Gastrocnemius medialis (tissue), 4 donors: ENCODE results near the gene NMRK1. TPM values are rescaled to one million over a fixed set of nuclear protein-coding genes. Genes with fewer than 3 reads are reported as not detected.
A peak's percentile ranks its signal among the peaks of the same experiment; 100 is the strongest.

Experiments
- ATAC-seq, 2 donors: fragments of 150-250 bp; one replicate each; pipeline ENCODE4 v1.9.1; 2016
- DNase-seq, 2 donors: peaks; one replicate each; pipeline ENCODE4 v3.0.0-alpha.2; 2019
- H3K27ac ChIP-seq, 4 donors: fragments of 200-600 bp; sonication (generic); 1 replicate in 1 of 4; 2 replicates in 3 of 4; pipeline ENCODE4 v1.5.1; 2016 to 2018; ENCODE audit warnings: mild to moderate bottlenecking in 2 of 4, moderate library complexity in 1 of 4
- H3K27me3 ChIP-seq, 3 donors: fragments of 200-600 bp; sonication (generic) in 2 of 3; 1 replicate in 1 of 3; 2 replicates in 2 of 3; pipeline versions ENCODE4 v1.5.1 to v1.6.0; 2016 to 2019; ENCODE audit warnings: mild to moderate bottlenecking in 1 of 3, moderate library complexity in 1 of 3
- H3K36me3 ChIP-seq, 2 donors: fragments of 200-600 bp; sonication (generic) in 1 of 2; one replicate each; pipeline ENCODE4 v1.5.1; 2017 to 2018
- H3K4me1 ChIP-seq, 2 donors: fragments of 200-600 bp; sonication (generic) in 1 of 2; one replicate each; pipeline ENCODE4 v1.5.1; 2016 to 2017; ENCODE audit warnings: mild to moderate bottlenecking in 2 of 2
- H3K4me3 ChIP-seq, 4 donors: fragments of 200-600 bp; sonication (generic) in 3 of 4; 1 replicate in 1 of 4; 2 replicates in 3 of 4; pipeline ENCODE4 v1.5.1; 2016 to 2019; ENCODE audit warnings: mild to moderate bottlenecking in 2 of 4
- H3K9me3 ChIP-seq, 3 donors: fragments of 200-600 bp; sonication (generic) in 2 of 3; 1 replicate in 1 of 3; 2 replicates in 2 of 3; pipeline ENCODE4 v1.5.1; 2016 to 2019
- CTCF ChIP-seq, 5 experiments: fragments of 450-650 bp in 3 of 5; fragments of 200-600 bp in 2 of 5; sonication (generic) in 2 of 5; IDR thresholded peaks in 4 of 5; conservative IDR thresholded peaks in 1 of 5; 1 replicate in 4 of 5; 2 replicates in 1 of 5; pipeline ENCODE4 v1.5.1; 2016 to 2019; ENCODE audit warnings: antibody characterized with exemption in 5 of 5, mild to moderate bottlenecking in 3 of 5, moderate library complexity in 3 of 5
- POLR2A ChIP-seq, 2 donors: fragments of 450-650 bp; IDR thresholded peaks; one replicate each; pipeline ENCODE4 v1.6.1; 2017; ENCODE audit warnings: antibody characterized with exemption in 2 of 2, mild to moderate bottlenecking in 2 of 2, moderate library complexity in 2 of 2
- in situ Hi-C, 4 donors: fragments of 200-750 bp; cut with MboI; loops; one replicate each; pipeline versions ENCODE4 v1.15.0 to v1.8.0; 2017; ENCODE audit warnings: low sequenced_read_pairs in 4 of 4
- intact Hi-C: fragments of 100-400 bp; cut with DNase I; formaldehyde crosslinking; loops from one replicate; pipeline ENCODE4 v1.15.1; 2023; ENCODE audit warnings: low total_unique reads
- total RNA-seq, 4 donors: library from RNA; depleted of rRNA; stranded (reverse); fragments of >200 nt; gene quantifications; one replicate each; pipeline versions ENCODE4 v1.1.0 to v1.2.3, GENCODE V29; 2016

Gene NMRK1
- total RNA-seq, 4 donors from 2014 or later, result 10.5 to 20.6 (median 18.6) TPM

DNA sequence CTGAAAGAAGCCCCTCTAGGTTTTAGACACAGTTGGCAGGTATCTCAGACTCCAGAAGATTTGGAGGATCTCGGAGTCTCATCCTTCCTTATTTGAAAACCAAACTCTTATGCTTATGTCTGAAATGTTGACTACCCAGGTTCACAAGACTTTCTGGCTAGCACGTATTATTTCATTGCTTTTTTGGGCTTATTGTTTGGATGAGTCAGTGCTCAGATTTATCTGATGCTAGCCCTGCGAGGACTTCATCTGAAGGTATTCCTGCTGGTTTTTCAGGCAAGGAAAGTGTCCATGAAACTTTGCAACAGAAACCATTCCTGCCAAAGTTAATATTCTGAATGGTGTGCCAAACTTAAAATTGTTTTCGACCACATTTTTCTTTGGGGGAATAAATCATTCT is 8.8 kb upstream of the NMRK1 start:
- no peak for TF ChIP-seq POLR2A (IDR thresholded peaks at IDR 0.05)
- TF ChIP-seq CTCF (IDR thresholded peaks at IDR 0.05 in 4 of 5, conservative IDR thresholded peaks at IDR 0.05 in 1 of 5), result no peak
- no peaks in the 10 kb centered on the region for H3K9me3 ChIP-seq
- ATAC-seq, result no peak
- no peak overlapping the region for H3K27ac ChIP-seq
- peaks cover 0 to 14% of the 10 kb centered on the region in 2 donors for H3K4me1 ChIP-seq
- intact Hi-C loops, result no loop called here
- no peaks in the 10 kb centered on the region for H3K36me3 ChIP-seq
- no peak for DNase-seq
- in situ Hi-C loops, result no loop called here
- H3K4me3 ChIP-seq, result no peak overlapping the region
- no peaks in the 10 kb centered on the region for H3K27me3 ChIP-seq

- ATAC-seq, result no peak
These were observed 4.8 kb upstream of the NMRK1 start for GRCh38 chr9:75092766-75093165.

GRCh38 chr9:75090579-75090978 is 2.6 kb upstream of the NMRK1 start:
- H3K4me1 ChIP-seq, result peaks cover 0 to 17% of the 10 kb centered on the region in 2 donors
- DNase-seq, result no peak
- in situ Hi-C loops (no loop called here), intact Hi-C loops (no loop called here)
- H3K27ac ChIP-seq, result no peak overlapping the region
- ATAC-seq, result no peak
- no peak for TF ChIP-seq CTCF (IDR thresholded peaks at IDR 0.05 in 4 of 5, conservative IDR thresholded peaks at IDR 0.05 in 1 of 5)
- TF ChIP-seq POLR2A (IDR thresholded peaks at IDR 0.05), result no peak
- no peaks in the 10 kb centered on the region for H3K36me3 ChIP-seq
- H3K27me3 ChIP-seq, result no peaks in the 10 kb centered on the region
- H3K9me3 ChIP-seq, result no peaks in the 10 kb centered on the region
- H3K4me3 ChIP-seq, result no peak overlapping the region

More at GRCh38 chr9:75092766-75093165, 4.8 kb upstream of the NMRK1 start:
- Histone ChIP-seq H3K4me3 (no peak overlapping the region), H3K36me3 (no peaks in the 10 kb centered on the region), H3K9me3 (no peaks in the 10 kb centered on the region), H3K27me3 (no peaks in the 10 kb centered on the region), H3K27ac (no peak overlapping the region), H3K4me1 (peaks cover 0 to 12% of the 10 kb centered on the region in 2 donors)
- in situ Hi-C loops (no loop called here), intact Hi-C loops (no loop called here)
- DNase-seq, result no peak
- TF ChIP-seq POLR2A (IDR thresholded peaks at IDR 0.05) (no peak), CTCF (IDR thresholded peaks at IDR 0.05 in 4 of 5, conservative IDR thresholded peaks at IDR 0.05 in 1 of 5) (no peak)

DNA sequence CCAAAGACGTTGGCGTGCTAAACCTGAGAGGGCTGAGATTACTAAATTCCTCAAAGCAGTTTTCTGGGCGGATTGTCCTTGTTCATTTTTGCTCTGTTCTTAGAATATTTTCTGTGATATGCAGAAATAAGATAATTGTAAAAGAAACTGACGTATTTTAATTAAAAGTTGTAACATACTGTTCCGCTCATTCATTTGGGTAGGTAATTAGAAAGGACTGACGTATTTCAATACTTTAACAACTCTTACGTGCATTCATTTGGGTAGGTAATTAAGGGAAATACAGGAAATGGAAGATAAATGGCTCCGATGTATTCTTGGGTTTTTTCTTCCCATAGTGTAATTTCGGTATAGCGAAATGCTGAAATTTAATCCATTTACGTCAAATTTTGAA is 1.4 kb upstream of the NMRK1 start:
- peaks cover 0 to 18% of the 10 kb centered on the region in 2 donors for H3K4me1 ChIP-seq
- no peaks in the 10 kb centered on the region for H3K27me3 ChIP-seq
- peak overlapping the region; percentile 89 to 99 (median 94) for H3K27ac ChIP-seq
- intact Hi-C loops (loop anchor here (10.0 kb wide), 1 partner anchor 1305 kb away; the partner anchor contains the start of gene RFK), in situ Hi-C loops (loop anchor here in 1 of 4 donors (10.0 kb wide), 1 partner anchor 65 kb away; the partner anchor contains the start of gene CARNMT1)
- DNase-seq (no peak), ATAC-seq (no peak)
- H3K36me3 ChIP-seq, result no peaks in the 10 kb centered on the region
- H3K9me3 ChIP-seq, result no peaks in the 10 kb centered on the region
- no peak for TF ChIP-seq POLR2A (IDR thresholded peaks at IDR 0.05)
- no peak for TF ChIP-seq CTCF (IDR thresholded peaks at IDR 0.05 in 4 of 5, conservative IDR thresholded peaks at IDR 0.05 in 1 of 5)
- H3K4me3 ChIP-seq, result peak overlapping the region; percentile 79 to 97 (median 90)
